Transverse colon (tissue), 4 donors: ENCODE data around the gene S100A11.

Source experiments
- CTCF ChIP-seq, 5 experiments: fragments of 200-600 bp in 3 of 5; fragments of 450-650 bp in 2 of 5; sonication (generic) in 3 of 5; IDR thresholded peaks; 1 replicate in 2 of 5; 2 replicates in 3 of 5; pipeline ENCODE4 v1.5.1; 2016 to 2017; ENCODE audit warnings: antibody characterized with exemption in 5 of 5, inconsistent platforms in 3 of 5, mild to moderate bottlenecking in 2 of 5, moderate library complexity in 1 of 5
- EP300 ChIP-seq: sonication (generic); formaldehyde crosslinking; IDR thresholded peaks from one replicate; pipeline ENCODE4 v1.6.1; 2017; ENCODE audit warnings: antibody characterized with exemption, low read depth
- POLR2A ChIP-seq: fragments of 450-650 bp; IDR thresholded peaks from one replicate; pipeline ENCODE4 v1.6.1; 2016; ENCODE audit warnings: antibody characterized with exemption, mild to moderate bottlenecking, moderate library complexity
- POLR2AphosphoS5 ChIP-seq, 3 donors: sonication (generic); formaldehyde crosslinking; IDR thresholded peaks; one replicate each; pipeline ENCODE4 v1.6.1; 2016; ENCODE audit warnings: antibody characterized with exemption in 3 of 3

DNA sequence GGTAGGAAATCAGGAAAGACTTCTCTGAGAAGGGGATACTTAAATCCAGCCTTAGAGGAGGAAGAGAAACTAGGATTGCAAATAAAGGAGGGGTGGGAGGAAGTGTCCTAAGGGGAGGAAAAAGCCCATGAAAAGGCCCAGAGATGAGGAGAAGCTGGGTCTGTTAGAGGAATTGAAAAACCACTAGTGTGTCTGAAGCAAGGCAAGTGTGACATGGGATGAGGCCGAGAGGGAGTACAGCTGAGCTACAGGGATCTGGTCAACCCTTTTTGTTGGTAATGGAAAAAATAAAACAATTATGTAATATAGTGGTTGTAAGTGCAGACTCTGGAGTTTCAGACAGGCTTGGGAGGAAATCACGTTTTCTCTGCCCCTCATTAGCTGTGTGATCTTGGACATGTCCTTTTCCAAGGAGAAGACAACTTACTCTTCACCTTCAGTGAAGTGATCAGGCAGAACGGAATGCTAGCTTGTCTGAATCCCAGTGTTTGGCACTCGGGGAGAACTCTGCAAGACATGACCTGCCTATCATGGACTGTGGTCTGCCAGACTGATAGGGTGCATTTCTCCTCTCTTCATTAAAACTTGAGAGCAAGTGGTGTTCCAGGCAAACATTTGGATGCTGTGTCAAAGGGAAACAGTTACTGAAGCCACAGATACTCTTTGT, 35.7 kb downstream of the S100A11 start:
- TF ChIP-seq CTCF (IDR thresholded peaks at IDR 0.05) (no peak), EP300 (no peak), POLR2A (no peak), POLR2AphosphoS5 (IDR thresholded peaks at IDR 0.05) (no peak)
